Uterus (tissue), 4 donors: ENCODE measurements around the gene KIF15. TPM values are rescaled to one million over a fixed set of nuclear protein-coding genes. Genes with fewer than 3 reads are reported as not detected.
A peak's percentile ranks its signal among the peaks of the same experiment; 100 is the strongest.

Experiments
- DNase-seq, 2 donors: peaks; one replicate each; pipeline ENCODE4 v3.0.0-alpha.2; 2019 to 2020
- H3K27ac ChIP-seq, 2 donors: fragments of 200-600 bp; sonication (generic); 1 replicate in 1 of 2; 2 replicates in 1 of 2; pipeline ENCODE4 v1.5.1; 2016 to 2018
- H3K27me3 ChIP-seq, 2 donors: fragments of 200-600 bp; sonication (generic); one replicate each; pipeline ENCODE4 v1.5.1; 2018 to 2019; ENCODE audit warnings: control low read depth in 1 of 2
- H3K36me3 ChIP-seq, 2 donors: fragments of 200-600 bp; sonication (generic); one replicate each; pipeline ENCODE4 v1.5.1; 2019; ENCODE audit warnings: control low read depth in 1 of 2
- H3K4me1 ChIP-seq, 2 donors: fragments of 200-600 bp; sonication (generic); one replicate each; pipeline ENCODE4 v1.5.1; 2018 to 2019; ENCODE audit warnings: control low read depth in 1 of 2
- H3K4me3 ChIP-seq, 2 donors: fragments of 200-600 bp; sonication (generic); 1 replicate in 1 of 2; 2 replicates in 1 of 2; pipeline ENCODE4 v1.5.1; 2018 to 2019; ENCODE audit warnings: mild to moderate bottlenecking in 1 of 2
- H3K9me3 ChIP-seq, 2 donors: fragments of 200-600 bp; sonication (generic); one replicate each; pipeline ENCODE4 v1.5.1; 2019; ENCODE audit warnings: control low read depth in 1 of 2
- POLR2A ChIP-seq, 2 donors: fragments of 450-650 bp; IDR thresholded peaks; one replicate each; pipeline ENCODE4 v1.6.1; 2016; ENCODE audit warnings: antibody characterized with exemption in 2 of 2, mild to moderate bottlenecking in 1 of 2, moderate library complexity in 1 of 2
- intact Hi-C: fragments of 100-400 bp; cut with DNase I; formaldehyde crosslinking; loops from one replicate; pipeline ENCODE4 v1.15.1; 2023; ENCODE audit warnings: low total_unique reads
- total RNA-seq, 4 donors: library from RNA; depleted of rRNA in 3 of 4; stranded (reverse); fragments of >200 nt in 3 of 4; gene quantifications; one replicate each; pipeline versions ENCODE4 v1.1.0 to v1.2.4, GENCODE V29; 2014 to 2023
- TF ChIP-seq, protein P1 (sequence below), 4 experiments: fragments of 200-600 bp in 2 of 4; fragments of 450-650 bp in 2 of 4; sonication (generic) in 2 of 4; IDR thresholded peaks; one replicate each; pipeline ENCODE4 v1.5.1; 2016 to 2019; ENCODE audit warnings: antibody characterized with exemption in 4 of 4, mild to moderate bottlenecking in 2 of 4, moderate library complexity in 1 of 4
- donor health status: DM: yes; HTN: yes; CAD: no.

Gene KIF15
- total RNA-seq, 4 donors from 2014 or later, result 0.51 to 14.7 (median 2.0) TPM

DNA sequence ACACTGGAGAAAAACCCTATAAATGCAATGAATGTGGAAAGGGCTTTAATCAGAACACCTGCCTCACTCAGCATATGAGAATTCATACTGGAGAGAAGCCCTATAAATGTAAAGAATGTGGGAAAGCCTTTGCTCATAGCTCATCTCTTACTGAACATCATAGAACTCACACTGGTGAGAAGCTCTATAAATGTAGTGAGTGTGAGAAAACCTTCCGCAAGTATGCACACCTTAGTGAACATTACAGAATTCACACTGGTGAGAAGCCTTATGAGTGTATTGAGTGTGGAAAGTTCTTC, 39.5 kb upstream of the KIF15 start:
- Histone ChIP-seq H3K36me3 (no peaks in the 10 kb centered on the region), H3K27me3 (no peaks in the 10 kb centered on the region), H3K9me3 (peaks cover 9 to 73% of the 10 kb centered on the region in 2 donors), H3K27ac (no peak overlapping the region), H3K4me1 (no peaks in the 10 kb centered on the region), H3K4me3 (no peak overlapping the region)
- DNase-seq, result no peak
- TF ChIP-seq, protein P1, sequence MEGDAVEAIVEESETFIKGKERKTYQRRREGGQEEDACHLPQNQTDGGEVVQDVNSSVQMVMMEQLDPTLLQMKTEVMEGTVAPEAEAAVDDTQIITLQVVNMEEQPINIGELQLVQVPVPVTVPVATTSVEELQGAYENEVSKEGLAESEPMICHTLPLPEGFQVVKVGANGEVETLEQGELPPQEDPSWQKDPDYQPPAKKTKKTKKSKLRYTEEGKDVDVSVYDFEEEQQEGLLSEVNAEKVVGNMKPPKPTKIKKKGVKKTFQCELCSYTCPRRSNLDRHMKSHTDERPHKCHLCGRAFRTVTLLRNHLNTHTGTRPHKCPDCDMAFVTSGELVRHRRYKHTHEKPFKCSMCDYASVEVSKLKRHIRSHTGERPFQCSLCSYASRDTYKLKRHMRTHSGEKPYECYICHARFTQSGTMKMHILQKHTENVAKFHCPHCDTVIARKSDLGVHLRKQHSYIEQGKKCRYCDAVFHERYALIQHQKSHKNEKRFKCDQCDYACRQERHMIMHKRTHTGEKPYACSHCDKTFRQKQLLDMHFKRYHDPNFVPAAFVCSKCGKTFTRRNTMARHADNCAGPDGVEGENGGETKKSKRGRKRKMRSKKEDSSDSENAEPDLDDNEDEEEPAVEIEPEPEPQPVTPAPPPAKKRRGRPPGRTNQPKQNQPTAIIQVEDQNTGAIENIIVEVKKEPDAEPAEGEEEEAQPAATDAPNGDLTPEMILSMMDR (IDR thresholded peaks at IDR 0.05), result no peak
- TF ChIP-seq POLR2A (IDR thresholded peaks at IDR 0.05), result no peak
- intact Hi-C loops, result no loop called here

DNA sequence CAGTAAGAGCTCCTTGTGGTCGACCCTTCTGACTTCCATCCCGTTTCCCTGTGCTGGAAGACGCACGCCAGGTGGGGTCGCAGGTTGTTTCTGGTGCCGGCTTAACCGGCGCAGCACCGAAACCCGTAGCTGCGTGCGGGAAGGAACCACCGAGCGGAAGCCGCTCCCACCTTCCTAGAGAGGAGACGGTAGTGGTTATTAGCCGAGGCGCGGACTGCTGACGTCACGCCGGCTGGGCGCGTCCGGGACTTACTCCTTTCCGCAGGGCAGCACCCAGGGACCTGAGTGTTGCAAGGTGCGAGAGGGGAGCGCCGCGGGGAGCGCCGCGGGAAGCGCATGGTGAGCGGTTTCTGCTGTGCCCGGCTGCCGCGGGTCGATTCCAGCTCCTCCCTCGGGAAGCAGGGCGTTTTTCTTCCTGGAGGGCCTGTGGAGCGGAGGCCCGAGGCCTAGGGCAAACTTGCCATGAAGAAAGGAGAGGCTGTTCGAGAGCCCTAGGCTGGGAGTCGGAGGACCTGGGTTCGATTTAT, 32.1 kb upstream of the KIF15 start, which contains the start of gene ZNF501:
TSS of gene ZNF501 (plus strand) at position 252 of the 527 bp plus-strand sequence. CDS start 4,787 bp downstream, outside the sequence.
- Histone ChIP-seq H3K27me3 (no peaks in the 10 kb centered on the region), H3K36me3 (no peaks in the 10 kb centered on the region), H3K27ac (peak within 1 kb of the TSS; percentile 18 to 49), H3K9me3 (peaks cover 3 to 33% of the 10 kb centered on the region in 2 donors), H3K4me1 (no peaks in the 10 kb centered on the region), H3K4me3 (peak within 1 kb of the TSS; percentile 62 to 68)
- intact Hi-C loops, result no loop called here
- peak; percentile 92 to 93 for DNase-seq
- peak; percentile 10 to 41 for TF ChIP-seq POLR2A (IDR thresholded peaks at IDR 0.05)
- TF ChIP-seq, protein P1 (IDR thresholded peaks at IDR 0.05), result no peak

DNA sequence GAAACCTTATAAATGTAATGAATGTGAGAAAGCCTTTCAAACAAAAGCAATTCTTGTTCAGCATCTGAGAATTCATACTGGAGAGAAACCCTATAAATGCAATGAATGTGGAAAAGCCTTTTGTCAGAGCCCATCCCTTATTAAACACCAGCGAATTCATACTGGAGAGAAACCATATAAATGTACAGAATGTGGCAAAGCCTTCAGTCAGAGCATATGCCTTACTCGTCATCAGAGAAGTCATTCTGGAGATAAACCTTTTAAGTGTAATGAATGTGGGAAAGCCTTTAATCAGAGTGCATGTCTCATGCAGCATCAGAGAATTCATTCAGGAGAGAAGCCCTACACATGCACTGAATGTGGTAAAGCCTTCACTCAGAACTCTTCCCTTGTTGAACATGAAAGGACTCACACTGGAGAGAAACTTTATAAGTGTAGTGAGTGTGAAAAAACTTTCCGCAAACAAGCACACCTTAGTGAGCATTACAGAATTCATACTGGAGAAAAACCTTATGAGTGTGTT, 26.9 kb upstream of the KIF15 start:
- H3K27me3 ChIP-seq, result no peaks in the 10 kb centered on the region
- H3K4me3 ChIP-seq, result no peak overlapping the region
- DNase-seq, result no peak
- H3K27ac ChIP-seq, result no peak overlapping the region
- no peaks in the 10 kb centered on the region for H3K36me3 ChIP-seq
- intact Hi-C loops, result no loop called here
- no peak for TF ChIP-seq POLR2A (IDR thresholded peaks at IDR 0.05)
- TF ChIP-seq, protein P1 (IDR thresholded peaks at IDR 0.05), result no peak
- no peaks in the 10 kb centered on the region for H3K4me1 ChIP-seq
- peaks cover 0 to 61% of the 10 kb centered on the region in 2 donors for H3K9me3 ChIP-seq

DNA sequence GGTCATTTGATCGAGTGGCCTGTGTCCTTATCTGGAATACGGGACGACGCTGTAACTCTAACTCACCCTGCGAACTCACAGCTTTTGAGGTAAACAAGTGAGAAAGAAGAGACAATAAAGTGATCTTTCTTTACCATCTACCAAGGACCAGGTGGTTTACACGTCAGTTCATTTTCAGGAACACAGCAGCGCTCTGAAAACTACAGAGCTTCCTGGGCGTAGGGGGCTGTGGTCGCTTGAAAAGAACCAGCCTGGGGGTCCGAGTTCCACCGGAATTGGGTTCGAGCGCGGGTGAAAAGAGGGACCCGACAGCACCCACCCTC, 532 bp upstream of the KIF15 start:
- Histone ChIP-seq H3K27ac (peak overlapping the region; percentile 61 to 74), H3K36me3 (no peaks in the 10 kb centered on the region), H3K4me3 (peak overlapping the region; percentile 83 to 85), H3K27me3 (no peaks in the 10 kb centered on the region), H3K9me3 (no peaks in the 10 kb centered on the region), H3K4me1 (peaks cover 0 to 4% of the 10 kb centered on the region in 2 donors)
- TF ChIP-seq POLR2A (IDR thresholded peaks at IDR 0.05), result no peak
- TF ChIP-seq, protein P1 (IDR thresholded peaks at IDR 0.05), result no peak
- intact Hi-C loops, result no loop called here
- DNase-seq, result no peak

DNA sequence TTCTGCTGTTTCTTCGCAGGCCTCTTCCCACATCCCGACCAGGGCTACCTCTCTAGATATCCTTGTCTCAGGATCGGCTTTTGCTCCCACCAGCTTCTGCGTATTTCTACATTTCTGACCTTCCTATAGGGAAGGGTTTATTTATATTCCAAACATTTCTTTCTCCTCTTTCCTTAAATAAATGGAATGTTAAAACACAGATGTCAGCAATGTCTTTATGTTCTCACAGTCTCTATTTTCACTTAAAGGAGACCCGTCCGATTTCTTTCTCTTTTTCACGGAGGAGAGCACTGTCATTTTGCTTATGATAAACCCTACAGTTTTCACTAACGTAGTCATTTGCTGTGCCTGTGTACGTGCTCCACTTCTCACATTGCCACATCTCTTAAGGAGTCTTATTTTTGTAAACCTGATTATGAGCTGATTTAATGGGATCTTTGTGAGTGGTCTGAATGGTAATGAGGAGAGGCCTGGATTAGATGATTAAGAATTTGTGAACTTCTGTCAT, 630 bp downstream of the KIF15 start:
- Histone ChIP-seq H3K9me3 (no peaks in the 10 kb centered on the region), H3K4me3 (peak overlapping the region; percentile 83 to 85), H3K27ac (no peak overlapping the region), H3K27me3 (no peaks in the 10 kb centered on the region), H3K4me1 (peaks cover 0 to 4% of the 10 kb centered on the region in 2 donors), H3K36me3 (no peaks in the 10 kb centered on the region)
- intact Hi-C loops, result no loop called here
- no peak for TF ChIP-seq POLR2A (IDR thresholded peaks at IDR 0.05)
- TF ChIP-seq, protein P1 (IDR thresholded peaks at IDR 0.05), result no peak
- no peak for DNase-seq
